Lower leg skin (tissue), 3 donors: ENCODE measurements around the gene ZSWIM4.

Experiments used
- POLR2A ChIP-seq, 2 donors: fragments of 450-650 bp; IDR thresholded peaks; one replicate each; pipeline ENCODE4 v1.6.1; 2016 to 2017; ENCODE audit warnings: antibody characterized with exemption in 2 of 2, mild to moderate bottlenecking in 1 of 2, moderate library complexity in 1 of 2
- TF ChIP-seq, protein P1 (sequence below), 3 donors: fragments of 450-650 bp; IDR thresholded peaks; one replicate each; pipeline ENCODE4 v1.5.1; 2016; ENCODE audit warnings: antibody characterized with exemption in 3 of 3, mild to moderate bottlenecking in 3 of 3, moderate library complexity in 2 of 3

DNA sequence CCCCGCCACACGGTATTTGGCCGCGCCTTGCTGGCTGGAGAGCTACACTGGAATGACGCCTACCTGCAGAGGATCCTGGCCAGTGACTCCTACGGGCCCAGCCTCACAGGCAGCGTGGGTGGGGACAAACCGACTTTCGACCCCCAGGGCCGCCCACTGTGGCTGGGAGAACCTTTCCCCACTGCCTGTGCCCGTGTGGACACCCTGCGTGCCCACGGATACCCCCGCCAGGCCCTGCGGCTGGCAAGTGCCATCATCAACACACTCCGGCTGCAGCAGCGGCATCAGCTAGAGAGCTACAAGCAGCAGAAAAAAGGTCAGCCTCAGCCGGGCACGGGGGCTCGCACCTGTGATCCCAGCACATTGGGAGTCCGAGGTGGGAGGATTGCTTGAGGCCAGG lies 19.3 kb downstream of the ZSWIM4 start:
- TF ChIP-seq, protein P1, sequence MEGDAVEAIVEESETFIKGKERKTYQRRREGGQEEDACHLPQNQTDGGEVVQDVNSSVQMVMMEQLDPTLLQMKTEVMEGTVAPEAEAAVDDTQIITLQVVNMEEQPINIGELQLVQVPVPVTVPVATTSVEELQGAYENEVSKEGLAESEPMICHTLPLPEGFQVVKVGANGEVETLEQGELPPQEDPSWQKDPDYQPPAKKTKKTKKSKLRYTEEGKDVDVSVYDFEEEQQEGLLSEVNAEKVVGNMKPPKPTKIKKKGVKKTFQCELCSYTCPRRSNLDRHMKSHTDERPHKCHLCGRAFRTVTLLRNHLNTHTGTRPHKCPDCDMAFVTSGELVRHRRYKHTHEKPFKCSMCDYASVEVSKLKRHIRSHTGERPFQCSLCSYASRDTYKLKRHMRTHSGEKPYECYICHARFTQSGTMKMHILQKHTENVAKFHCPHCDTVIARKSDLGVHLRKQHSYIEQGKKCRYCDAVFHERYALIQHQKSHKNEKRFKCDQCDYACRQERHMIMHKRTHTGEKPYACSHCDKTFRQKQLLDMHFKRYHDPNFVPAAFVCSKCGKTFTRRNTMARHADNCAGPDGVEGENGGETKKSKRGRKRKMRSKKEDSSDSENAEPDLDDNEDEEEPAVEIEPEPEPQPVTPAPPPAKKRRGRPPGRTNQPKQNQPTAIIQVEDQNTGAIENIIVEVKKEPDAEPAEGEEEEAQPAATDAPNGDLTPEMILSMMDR (IDR thresholded peaks at IDR 0.05): no peak
- TF ChIP-seq POLR2A (IDR thresholded peaks at IDR 0.05): no peak
